Measurements from ENCODE around the gene C1QTNF7.
A peak's percentile ranks its signal among the peaks of the same experiment; 100 is the strongest.

The C1QTNF7 gene

GRCh38 chr4:15427701-15428100 lies at the start of gene C1QTNF7:
Gene C1QTNF7, plus strand, starts transcription at chr4:15428033. Its CDS starts 7,711 bp downstream, at chr4:15435744.
- no peak for DNase-seq (ENCODE audit: low spot score)

- DNase-seq (ENCODE audit: low spot score) = no peak
Measured at GRCh38 chr4:15378062-15378461, 49.8 kb upstream of the C1QTNF7 start.

- no peak for DNase-seq (ENCODE audit: low spot score)
Measured at GRCh38 chr4:15378493-15378892, 49.3 kb upstream of the C1QTNF7 start.

GRCh38 chr4:15381806-15382338 lies 46.0 kb upstream of the C1QTNF7 start:
- no peak for DNase-seq (ENCODE audit: low spot score)

- DNase-seq (ENCODE audit: low spot score) = no peak
Measured at GRCh38 chr4:15382669-15383273, 45.1 kb upstream of the C1QTNF7 start.

GRCh38 chr4:15385515-15385914 lies 42.3 kb upstream of the C1QTNF7 start:
- no peak for DNase-seq (ENCODE audit: low spot score)

GRCh38 chr4:15385928-15386327 lies 41.9 kb upstream of the C1QTNF7 start:
- no peak for DNase-seq (ENCODE audit: low spot score)

- no peak for DNase-seq (ENCODE audit: low spot score)
Measured at GRCh38 chr4:15390494-15390893, 37.3 kb upstream of the C1QTNF7 start.

GRCh38 chr4:15392053-15392805 lies 35.6 kb upstream of the C1QTNF7 start:
- no peak for DNase-seq (ENCODE audit: low spot score)

- no peak for DNase-seq (ENCODE audit: low spot score)
Measured at GRCh38 chr4:15395311-15395710, 32.5 kb upstream of the C1QTNF7 start.

GRCh38 chr4:15396157-15396800 lies 31.6 kb upstream of the C1QTNF7 start:
- DNase-seq (ENCODE audit: low spot score) = peak; percentile 37

GRCh38 chr4:15398001-15398400 lies 29.8 kb upstream of the C1QTNF7 start:
- DNase-seq (ENCODE audit: low spot score) = no peak

- DNase-seq (ENCODE audit: low spot score) = no peak
Measured at GRCh38 chr4:15398732-15399131, 29.1 kb upstream of the C1QTNF7 start.

GRCh38 chr4:15400226-15400625 lies 27.6 kb upstream of the C1QTNF7 start:
- DNase-seq (ENCODE audit: low spot score) = no peak

GRCh38 chr4:15400981-15401671 lies 26.7 kb upstream of the C1QTNF7 start:
- DNase-seq (ENCODE audit: low spot score) = no peak

GRCh38 chr4:15402146-15402545 lies 25.7 kb upstream of the C1QTNF7 start:
- no peak for DNase-seq (ENCODE audit: low spot score)

- no peak for DNase-seq (ENCODE audit: low spot score)
Measured at GRCh38 chr4:15402974-15403373, 24.9 kb upstream of the C1QTNF7 start.

GRCh38 chr4:15405018-15405417 lies 22.8 kb upstream of the C1QTNF7 start:
- no peak for DNase-seq (ENCODE audit: low spot score)

- DNase-seq (ENCODE audit: low spot score) = no peak
Measured at GRCh38 chr4:15410750-15411149, 17.1 kb upstream of the C1QTNF7 start.

GRCh38 chr4:15412461-15412860 lies 15.4 kb upstream of the C1QTNF7 start:
- no peak for DNase-seq (ENCODE audit: low spot score)

- no peak for DNase-seq (ENCODE audit: low spot score)
Measured at GRCh38 chr4:15413010-15413622, 14.7 kb upstream of the C1QTNF7 start.

- no peak for DNase-seq (ENCODE audit: low spot score)
Measured at GRCh38 chr4:15413623-15414019, 14.2 kb upstream of the C1QTNF7 start.

Data from LoVo (cell line).